Ascending aorta (tissue), 2 donors: ENCODE results near the gene SVOPL. TPM values are rescaled to one million over a fixed set of nuclear protein-coding genes. Genes with fewer than 3 reads are reported as not detected.

Experiments used
- DNase-seq, 2 donors: peaks; one replicate each; pipeline ENCODE4 v3.0.0-alpha.2; 2019; ENCODE audit warnings: low spot score in 2 of 2
- H3K27ac ChIP-seq, 2 donors: fragments of 200-600 bp; sonication (generic); one replicate each; pipeline ENCODE4 v1.5.1; 2016 to 2017; ENCODE audit warnings: mild to moderate bottlenecking in 1 of 2
- H3K27me3 ChIP-seq: fragments of 200-600 bp; sonication (generic); one replicate; pipeline ENCODE4 v1.5.1; 2017
- H3K36me3 ChIP-seq, 2 donors: fragments of 200-600 bp; sonication (generic); one replicate each; pipeline ENCODE4 v1.5.1; 2016
- H3K4me1 ChIP-seq, 2 donors: fragments of 200-600 bp; sonication (generic); one replicate each; pipeline ENCODE4 v1.5.1; 2016 to 2017; ENCODE audit warnings: mild to moderate bottlenecking in 1 of 2
- H3K4me3 ChIP-seq, 2 donors: fragments of 200-600 bp; sonication (generic); one replicate each; pipeline ENCODE4 v1.5.1; 2016 to 2017; ENCODE audit warnings: mild to moderate bottlenecking in 1 of 2
- H3K9me3 ChIP-seq, 2 donors: fragments of 200-600 bp; sonication (generic); one replicate each; pipeline ENCODE4 v1.5.1; 2016
- CTCF ChIP-seq, 3 experiments: fragments of 200-600 bp in 2 of 3; fragments of 450-650 bp in 1 of 3; sonication (generic) in 2 of 3; IDR thresholded peaks; one replicate each; pipeline ENCODE4 v1.5.1; 2016 to 2019; ENCODE audit warnings: antibody characterized with exemption in 3 of 3, mild to moderate bottlenecking in 1 of 3, moderate library complexity in 1 of 3
- intact Hi-C: fragments of 100-400 bp; cut with DNase I; formaldehyde crosslinking; loops from one replicate; pipeline ENCODE4 v1.15.1; 2023
- total RNA-seq: library from RNA; depleted of rRNA; stranded (reverse); fragments of >200 nt; gene quantifications from one replicate; pipeline ENCODE4 v1.1.0, GENCODE V29; 2016

The SVOPL gene
- total RNA-seq, 1 donor from 2014 or later = not detected

- Histone ChIP-seq H3K27ac (no peak overlapping the region), H3K4me3 (no peak overlapping the region), H3K36me3 (no peaks in the 10 kb centered on the region), H3K27me3 (no peaks in the 10 kb centered on the region), H3K9me3 (no peaks in the 10 kb centered on the region), H3K4me1 (no peaks in the 10 kb centered on the region)
- no peak for TF ChIP-seq CTCF (IDR thresholded peaks at IDR 0.05)
- intact Hi-C loops = no loop called here
- no peak for DNase-seq
These were observed 32.2 kb downstream of the SVOPL start for GRCh38 chr7:138668946-138669345.

- no peaks in the 10 kb centered on the region for H3K27me3 ChIP-seq
- DNase-seq = no peak
- H3K9me3 ChIP-seq = no peaks in the 10 kb centered on the region
- no peaks in the 10 kb centered on the region for H3K4me1 ChIP-seq
- H3K36me3 ChIP-seq = no peaks in the 10 kb centered on the region
- no peak for TF ChIP-seq CTCF (IDR thresholded peaks at IDR 0.05)
- intact Hi-C loops = no loop called here
- H3K4me3 ChIP-seq = no peak overlapping the region
- H3K27ac ChIP-seq = no peak overlapping the region
These were observed 32.9 kb downstream of the SVOPL start for GRCh38 chr7:138668229-138668596.

- DNase-seq = no peak
- Histone ChIP-seq H3K27ac (no peak overlapping the region), H3K4me1 (no peaks in the 10 kb centered on the region), H3K9me3 (no peaks in the 10 kb centered on the region), H3K27me3 (no peaks in the 10 kb centered on the region), H3K4me3 (no peak overlapping the region), H3K36me3 (no peaks in the 10 kb centered on the region)
- intact Hi-C loops = no loop called here
- no peak for TF ChIP-seq CTCF (IDR thresholded peaks at IDR 0.05)
These were observed 33.5 kb downstream of the SVOPL start for GRCh38 chr7:138667535-138668228.

- no peaks in the 10 kb centered on the region for H3K36me3 ChIP-seq
- H3K4me1 ChIP-seq = no peaks in the 10 kb centered on the region
- H3K27ac ChIP-seq = no peak overlapping the region
- DNase-seq = no peak
- intact Hi-C loops = no loop called here
- no peaks in the 10 kb centered on the region for H3K27me3 ChIP-seq
- TF ChIP-seq CTCF (IDR thresholded peaks at IDR 0.05) = no peak
- no peak overlapping the region for H3K4me3 ChIP-seq
- H3K9me3 ChIP-seq = no peaks in the 10 kb centered on the region
These were observed 34.8 kb downstream of the SVOPL start for GRCh38 chr7:138666385-138666784.

GRCh38 chr7:138665669-138666140 is 35.5 kb downstream of the SVOPL start:
- H3K27me3 ChIP-seq = no peaks in the 10 kb centered on the region
- no peak overlapping the region for H3K27ac ChIP-seq
- TF ChIP-seq CTCF (IDR thresholded peaks at IDR 0.05) = no peak
- DNase-seq = no peak
- H3K4me1 ChIP-seq = no peaks in the 10 kb centered on the region
- no peaks in the 10 kb centered on the region for H3K36me3 ChIP-seq
- H3K4me3 ChIP-seq = no peak overlapping the region
- intact Hi-C loops = no loop called here
- H3K9me3 ChIP-seq = no peaks in the 10 kb centered on the region

- intact Hi-C loops = no loop called here
- no peak for DNase-seq
These were observed 35.9 kb downstream of the SVOPL start for GRCh38 chr7:138665249-138665648.

More at GRCh38 chr7:138665249-138665648, 35.9 kb downstream of the SVOPL start:
- Histone ChIP-seq H3K4me3 (no peak overlapping the region), H3K9me3 (no peaks in the 10 kb centered on the region), H3K4me1 (no peaks in the 10 kb centered on the region), H3K27me3 (no peaks in the 10 kb centered on the region), H3K36me3 (no peaks in the 10 kb centered on the region), H3K27ac (no peak overlapping the region)
- TF ChIP-seq CTCF (IDR thresholded peaks at IDR 0.05) = no peak
